ENCODE measurements around the gene SMARCAL1. TPM values are rescaled to one million over a fixed set of nuclear protein-coding genes. Genes with fewer than 3 reads are reported as not detected.

Gene SMARCAL1
- total RNA-seq, 1 experiment from 2014 or later = 40.5 TPM

GRCh38 chr2:216420367-216421101 is 8.2 kb downstream of the SMARCAL1 start:
- H3K36me3 ChIP-seq (ENCODE audit: low read depth) = peaks cover 10% of the 10 kb centered on the region; the same call in 1 of the 2 replicates
- H2AFZ ChIP-seq = no peak overlapping the region
- no peak for TF ChIP-seq EZH2 (IDR thresholded peaks at IDR 0.05; ENCODE audit: low read depth)
- no peak for TF ChIP-seq CTCF (conservative IDR thresholded peaks at IDR 0.05)
- H3K9me2 ChIP-seq (ENCODE audit: insufficient read depth) = no peaks in the 10 kb centered on the region
- H3F3A ChIP-seq (ENCODE audit: insufficient read depth, low read depth) = no peaks in the 10 kb centered on the region; the same call in 1 of the 2 replicates
- DNase-seq = no peak
- no peaks in the 10 kb centered on the region for H3K4me1 ChIP-seq (replicated peaks; ENCODE audit: insufficient read depth)
- intact Hi-C loops (cut with micrococcal nuclease; ENCODE audit: unreplicated experiment) = no loop called here
- H3K79me2 ChIP-seq (ENCODE audit: low read depth) = no peaks in the 10 kb centered on the region
- CTCF ChIA-PET = no interaction called here
- no peaks in the 10 kb centered on the region for H3K27me3 ChIP-seq (ENCODE audit: insufficient read depth, low read depth)
- no peaks in the 10 kb centered on the region for H3K9me3 ChIP-seq (ENCODE audit: insufficient read depth, low read depth)
- POLR2A ChIA-PET (ENCODE audit: unreplicated experiment) = interaction anchor here (0.7 kb wide), 1 partner anchor 285 kb away, joined by 5 read pairs; no protein-coding TSS in a partner anchor
- BruUV-seq (replicated peaks) = no TSS peak
- H4K20me1 ChIP-seq (ENCODE audit: insufficient read depth) = no peaks in the 10 kb centered on the region
- H3K4me3 ChIP-seq = no peak overlapping the region
- no peak overlapping the region for H3K27ac ChIP-seq
- no peak overlapping the region for H3K4me2 ChIP-seq

GRCh38 chr2:216423071-216423470 is 10.8 kb downstream of the SMARCAL1 start:
- Histone ChIP-seq H3K27me3 (ENCODE audit: insufficient read depth, low read depth) (no peaks in the 10 kb centered on the region), H3K9me3 (ENCODE audit: insufficient read depth, low read depth) (no peaks in the 10 kb centered on the region), H3K9me2 (ENCODE audit: insufficient read depth) (no peaks in the 10 kb centered on the region), H2AFZ (no peak overlapping the region), H3F3A (ENCODE audit: insufficient read depth, low read depth) (no peaks in the 10 kb centered on the region; the same call in 1 of the 2 replicates), H3K4me1 (replicated peaks; ENCODE audit: insufficient read depth) (no peaks in the 10 kb centered on the region), H3K4me3 (no peak overlapping the region), H4K20me1 (ENCODE audit: insufficient read depth) (no peaks in the 10 kb centered on the region), H3K36me3 (ENCODE audit: low read depth) (peaks cover 11% of the 10 kb centered on the region; the same call in 1 of the 2 replicates), H3K27ac (no peak overlapping the region), H3K4me2 (no peak overlapping the region), H3K79me2 (ENCODE audit: low read depth) (no peaks in the 10 kb centered on the region)
- TF ChIP-seq CTCF (conservative IDR thresholded peaks at IDR 0.05) (no peak), EZH2 (IDR thresholded peaks at IDR 0.05; ENCODE audit: low read depth) (no peak)
- BruUV-seq (replicated peaks) = no TSS peak
- intact Hi-C loops (cut with micrococcal nuclease; ENCODE audit: unreplicated experiment) = no loop called here
- CTCF ChIA-PET = no interaction called here
- no peak for DNase-seq
- POLR2A ChIA-PET (ENCODE audit: unreplicated experiment) = no interaction called here

- DNase-seq = no peak
- intact Hi-C loops (cut with micrococcal nuclease; ENCODE audit: unreplicated experiment) = no loop called here
- Histone ChIP-seq H3K9me3 (ENCODE audit: insufficient read depth, low read depth) (no peaks in the 10 kb centered on the region), H4K20me1 (ENCODE audit: insufficient read depth) (no peaks in the 10 kb centered on the region), H3K4me1 (replicated peaks; ENCODE audit: insufficient read depth) (no peaks in the 10 kb centered on the region), H3K27me3 (ENCODE audit: insufficient read depth, low read depth) (no peaks in the 10 kb centered on the region), H2AFZ (no peak overlapping the region), H3K4me2 (no peak overlapping the region), H3K4me3 (no peak overlapping the region), H3F3A (ENCODE audit: insufficient read depth, low read depth) (no peaks in the 10 kb centered on the region; the same call in 1 of the 2 replicates), H3K9me2 (ENCODE audit: insufficient read depth) (no peaks in the 10 kb centered on the region), H3K79me2 (ENCODE audit: low read depth) (no peaks in the 10 kb centered on the region), H3K27ac (no peak overlapping the region), H3K36me3 (ENCODE audit: low read depth) (peaks cover 11% of the 10 kb centered on the region; the same call in 1 of the 2 replicates)
- BruUV-seq (replicated peaks) = no TSS peak
- ChIA-PET POLR2A (ENCODE audit: unreplicated experiment) (no interaction called here), CTCF (no interaction called here)
- TF ChIP-seq CTCF (conservative IDR thresholded peaks at IDR 0.05) (no peak), EZH2 (IDR thresholded peaks at IDR 0.05; ENCODE audit: low read depth) (no peak)
These were observed 12.0 kb downstream of the SMARCAL1 start for GRCh38 chr2:216424274-216424673.

Data from PC-9 (cell line).